Stimulated activated CD4-positive, alpha-beta T cell treated with anti-CD3 and anti-CD28 coated beads, TNF-alpha, amount 100 ng/mL, for 48 hours (primary cell): Measurements from ENCODE around the gene CD28.
"Not testable (repeated sequence)": the region's sequence is repeated elsewhere in the genome, so short reads cannot be mapped to it uniquely, and the experiment has no call there.

Experiments
- DNase-seq, 3 donors: peaks; one replicate each; pipeline ENCODE4 v3.0.0-alpha.2; 2020; ENCODE audit warnings: low read depth in 3 of 3

Gene CD28

DNA sequence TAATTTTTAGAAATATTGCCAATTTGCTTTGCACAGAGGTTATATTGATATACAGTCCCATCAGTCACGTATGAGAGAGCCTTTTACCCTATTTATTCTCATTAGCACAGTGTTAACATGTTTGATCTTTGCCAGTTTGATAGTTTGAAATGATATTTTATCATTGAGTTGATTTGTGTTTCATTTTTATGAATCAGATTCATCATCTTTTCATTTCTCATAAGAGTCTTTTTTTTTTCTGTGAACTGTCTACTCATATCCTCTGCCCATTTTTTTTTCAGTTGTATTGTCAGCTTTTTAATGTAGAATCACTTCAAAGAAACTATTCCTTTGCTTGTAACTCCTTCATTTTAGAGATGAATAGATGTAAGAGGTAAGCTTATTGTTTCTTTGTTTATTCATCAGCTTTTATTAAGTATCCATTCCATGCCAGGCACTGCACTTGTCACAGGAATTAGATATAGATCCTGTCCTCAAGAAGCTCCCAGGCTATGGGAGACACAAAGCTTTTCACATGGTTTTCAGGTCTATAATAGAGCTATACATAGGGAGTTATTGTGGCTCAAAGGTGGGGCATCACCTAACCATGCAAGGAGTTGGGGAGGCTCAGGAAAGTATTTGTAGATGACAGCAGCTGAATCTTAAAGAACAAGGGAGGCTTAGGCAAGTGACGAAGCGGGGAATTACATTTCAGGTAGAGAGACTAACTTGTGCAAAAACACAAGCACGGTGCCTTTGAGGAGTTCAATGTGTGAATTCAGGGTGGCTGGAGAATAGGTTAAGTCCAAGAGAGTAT, 42.1 kb downstream of the CD28 start:
- no peak for DNase-seq

DNA sequence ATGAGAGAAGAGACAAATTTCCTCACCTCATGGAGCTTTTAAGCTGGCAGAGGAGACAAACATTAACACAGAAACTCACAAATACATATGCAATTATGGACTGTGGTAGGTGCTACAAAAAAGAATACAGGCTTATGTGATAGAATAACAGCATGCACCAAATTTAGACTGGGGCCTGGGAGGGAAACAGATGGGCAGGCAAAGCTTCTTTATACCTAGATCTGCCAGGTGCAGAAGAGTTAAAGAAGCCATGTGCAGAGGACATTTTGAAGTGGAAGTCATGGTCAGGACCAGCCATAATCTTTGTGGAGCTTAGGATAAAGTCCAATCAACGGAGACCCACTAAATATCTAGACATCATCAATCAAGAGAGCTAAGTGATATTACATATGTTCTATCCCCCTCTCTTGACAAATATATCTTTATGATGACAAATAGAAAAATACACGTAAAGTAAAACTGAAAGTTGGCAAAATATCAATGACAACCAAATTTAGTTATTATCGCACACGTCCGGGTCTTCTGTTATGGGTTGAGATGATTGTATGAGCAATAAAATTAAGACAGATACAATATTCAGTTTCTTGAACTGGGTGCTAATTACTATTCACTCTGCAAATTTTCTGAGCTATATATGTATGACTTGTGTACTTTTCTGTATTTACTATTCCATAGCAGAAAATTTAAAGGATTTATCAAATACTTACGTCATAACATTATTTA, 44.1 kb downstream of the CD28 start:
- no peak for DNase-seq

DNA sequence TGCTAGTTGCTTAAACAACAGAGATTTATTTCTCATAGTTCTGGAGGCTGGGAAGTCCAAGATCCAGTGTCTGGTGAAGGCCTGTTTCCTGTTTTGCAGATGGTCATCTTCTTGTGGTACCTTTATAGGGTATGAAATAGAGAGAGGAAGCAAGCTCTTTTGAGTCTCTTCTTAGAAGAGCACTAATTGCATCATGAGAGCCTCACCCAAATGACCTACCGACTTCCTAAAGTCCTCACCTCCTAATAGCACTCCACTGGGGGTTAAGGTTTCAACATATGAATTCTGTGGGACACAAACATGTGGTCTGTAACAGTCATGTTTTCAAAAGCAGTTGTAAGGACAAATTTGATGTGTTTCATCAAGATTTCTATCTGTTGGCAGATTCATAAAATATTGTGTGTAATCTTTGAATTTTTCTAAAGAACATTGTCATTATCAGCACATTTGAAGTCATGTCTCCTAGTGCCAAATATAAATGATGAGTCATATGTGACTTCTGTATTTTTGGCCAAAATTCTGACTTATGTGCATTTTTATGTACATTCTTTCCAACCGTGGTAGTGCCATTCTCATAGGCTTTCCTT, 45.3 kb downstream of the CD28 start:
- DNase-seq: no peak

DNA sequence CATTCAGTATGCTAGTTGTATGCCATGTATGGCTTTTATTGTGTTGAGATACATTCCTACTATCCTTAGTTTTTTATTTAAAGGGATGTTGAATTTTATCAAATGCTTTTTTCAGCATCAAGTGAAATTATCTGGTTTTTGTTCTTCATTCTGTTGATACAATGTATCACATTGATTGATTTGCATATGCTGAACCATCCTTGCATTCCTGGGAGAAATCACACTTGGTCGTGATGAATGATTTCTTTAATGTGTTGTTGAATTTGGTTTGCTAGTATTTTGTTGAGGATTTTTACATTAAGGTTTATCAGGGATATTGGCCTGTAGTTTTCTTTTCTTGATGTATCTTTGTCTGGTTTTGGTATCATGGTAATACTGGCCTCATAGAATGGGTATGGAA, 49.7 kb downstream of the CD28 start:
- DNase-seq: no peak

DNA sequence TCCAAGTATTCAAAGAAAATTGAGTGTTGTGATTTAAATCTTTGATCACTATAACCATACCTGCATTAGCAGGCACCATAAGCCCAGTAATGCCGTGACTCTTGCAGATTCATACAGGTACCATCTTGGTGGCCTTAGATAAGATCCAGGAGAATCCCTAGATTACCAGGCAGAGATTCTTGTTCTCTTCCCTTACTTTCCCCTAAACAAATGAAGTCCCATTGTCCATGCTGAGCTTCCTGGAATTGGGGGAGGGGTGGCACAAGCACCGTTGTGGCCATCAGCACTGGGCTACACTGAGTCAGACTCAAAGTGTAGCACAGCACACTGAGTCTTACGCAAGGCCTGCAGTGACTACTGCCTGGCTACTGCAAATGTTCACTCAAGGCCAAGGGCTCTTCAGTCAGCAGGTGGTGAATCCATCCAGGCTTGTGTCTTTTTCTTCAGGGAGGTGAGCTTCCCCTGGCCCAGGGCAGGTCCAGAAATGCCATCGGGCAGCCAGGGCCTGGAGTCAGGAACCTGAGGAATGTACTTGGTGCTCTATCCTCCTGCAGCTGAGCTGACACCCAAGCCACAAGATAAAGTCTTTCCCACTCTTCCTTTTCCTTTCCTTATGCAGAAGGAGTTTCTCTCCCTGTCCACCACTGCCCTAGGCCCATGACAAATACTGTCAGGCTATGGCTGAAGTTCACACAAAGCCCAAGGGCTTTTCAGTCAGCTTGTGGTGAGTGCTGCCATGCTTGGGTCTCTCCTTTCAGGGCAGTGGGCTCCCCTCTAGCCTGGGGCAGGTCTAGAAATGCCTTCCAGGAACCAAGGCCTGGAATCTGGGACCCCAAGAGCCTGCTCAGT, 52.6 kb downstream of the CD28 start:
- no peak for DNase-seq

DNA sequence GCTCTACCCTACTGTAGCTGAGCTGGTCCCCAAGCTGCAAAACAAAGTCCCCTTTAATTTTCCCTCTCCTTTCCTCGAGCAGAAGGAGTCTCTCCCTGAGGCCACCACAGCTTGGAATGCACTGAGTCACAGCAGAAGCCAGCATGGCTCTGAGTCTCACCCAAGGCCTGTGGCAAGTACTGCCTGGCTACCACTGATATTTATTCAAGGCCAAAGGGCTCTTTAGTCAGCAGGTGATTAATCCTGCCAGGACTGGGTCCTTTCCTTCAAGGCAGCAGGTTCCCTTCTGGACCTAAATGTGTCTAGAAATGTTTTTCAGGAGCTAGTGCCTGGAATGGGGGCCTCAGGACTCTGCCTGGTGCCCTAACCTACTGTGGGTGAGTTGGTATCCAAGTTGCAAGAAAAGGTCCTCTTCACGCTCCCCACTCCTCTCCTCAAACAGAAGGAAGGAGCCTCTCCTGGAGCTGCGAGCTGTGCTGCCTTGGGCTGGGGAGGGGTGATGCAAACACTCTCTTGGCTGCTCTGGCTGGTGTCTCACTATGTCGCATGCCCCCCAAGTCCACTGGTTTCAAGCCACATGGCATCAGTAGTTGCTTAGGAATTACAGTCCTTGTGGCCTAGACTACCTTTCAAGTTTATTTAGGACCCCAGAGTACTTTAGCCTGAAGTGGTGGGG, 53.4 kb downstream of the CD28 start:
- DNase-seq: no peak

DNA sequence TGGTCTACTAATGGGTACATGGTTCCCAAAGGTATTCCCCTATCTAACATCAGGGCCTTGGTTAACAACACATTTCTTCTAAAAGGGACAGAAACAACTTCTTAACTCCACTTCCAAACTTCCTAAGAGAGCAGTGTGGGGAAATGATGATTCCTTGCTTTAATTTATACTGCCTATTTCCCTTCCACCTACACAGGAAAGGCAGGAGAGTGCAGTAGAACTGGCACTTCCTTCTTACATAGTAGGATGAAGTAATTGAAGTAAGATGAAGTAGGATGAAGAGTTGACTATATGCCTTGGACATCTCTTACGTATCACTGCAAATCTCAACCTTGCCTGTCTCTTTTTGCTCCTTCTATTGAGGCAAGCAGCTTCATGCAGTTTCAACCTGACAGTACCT, 54.7 kb downstream of the CD28 start:
- DNase-seq: no peak

DNA sequence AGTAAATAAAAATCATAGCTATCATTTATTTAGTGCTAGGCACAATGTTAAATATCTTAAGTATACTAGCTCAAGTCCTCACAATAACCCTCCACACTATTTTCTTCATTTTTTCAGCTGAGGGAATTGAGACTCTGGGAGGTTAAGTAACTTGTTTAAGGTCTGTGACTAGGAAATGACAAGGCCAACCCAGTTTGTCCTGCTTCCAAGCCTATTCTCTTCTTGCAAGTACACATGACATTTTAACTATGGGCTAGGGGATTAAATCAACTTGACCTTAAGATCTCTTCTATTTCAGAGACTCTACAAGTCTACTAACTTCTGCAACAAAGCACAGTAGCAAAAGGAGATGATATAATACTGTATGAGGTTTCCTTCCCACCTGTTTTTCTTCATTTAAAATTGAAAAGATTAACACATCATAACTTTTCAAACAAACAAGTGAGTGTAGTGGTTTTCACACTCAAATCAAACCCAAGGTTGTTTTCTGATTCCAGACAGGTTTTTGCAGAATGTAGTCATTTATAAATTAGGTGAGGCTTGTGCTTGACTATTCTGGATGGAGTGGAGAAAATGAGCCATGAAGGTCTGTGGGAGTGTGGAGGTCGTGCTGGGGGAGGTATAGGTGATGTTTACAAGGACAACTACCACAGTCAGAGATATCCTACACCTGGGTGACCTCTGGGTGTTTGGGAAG, 57.0 kb downstream of the CD28 start:
- DNase-seq: peak in 1 of 3 donors; percentile 52

DNA sequence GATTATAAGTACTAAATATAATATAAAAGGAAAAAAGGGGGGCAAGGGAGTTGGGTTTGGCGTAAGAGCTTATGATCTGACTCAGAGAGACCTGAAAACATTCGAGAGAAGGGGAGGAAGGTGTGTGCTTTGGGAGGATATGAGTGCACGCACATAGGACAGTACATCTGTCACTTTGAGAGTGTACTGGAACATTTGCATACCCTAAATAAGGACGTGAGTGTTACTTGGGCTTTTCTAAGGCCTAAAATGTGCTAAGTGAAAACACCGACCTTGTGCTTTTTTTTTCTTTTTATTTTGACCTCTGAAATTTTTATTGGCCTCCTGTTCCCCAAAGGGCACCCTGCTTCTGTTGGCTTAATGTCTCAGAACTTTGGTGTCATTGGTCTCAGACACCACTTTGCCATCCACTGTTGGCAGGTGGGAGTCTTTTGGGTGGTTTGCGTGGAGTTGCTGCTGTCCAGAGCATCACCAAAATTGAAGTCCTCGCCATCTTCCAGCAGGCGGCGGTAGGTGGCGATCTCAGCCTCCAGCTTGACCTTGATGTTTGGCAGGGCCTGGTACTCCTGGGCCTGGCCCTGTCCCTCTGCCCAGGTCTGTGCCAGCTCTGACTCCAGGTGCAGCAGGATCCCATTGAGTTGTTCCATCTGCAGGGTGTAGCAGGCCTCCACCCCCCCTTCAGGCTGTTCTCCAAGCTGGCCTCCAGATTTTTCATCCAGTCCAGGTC, 57.7 kb downstream of the CD28 start:
- DNase-seq: peak in 1 of 3 donors; percentile 52

DNA sequence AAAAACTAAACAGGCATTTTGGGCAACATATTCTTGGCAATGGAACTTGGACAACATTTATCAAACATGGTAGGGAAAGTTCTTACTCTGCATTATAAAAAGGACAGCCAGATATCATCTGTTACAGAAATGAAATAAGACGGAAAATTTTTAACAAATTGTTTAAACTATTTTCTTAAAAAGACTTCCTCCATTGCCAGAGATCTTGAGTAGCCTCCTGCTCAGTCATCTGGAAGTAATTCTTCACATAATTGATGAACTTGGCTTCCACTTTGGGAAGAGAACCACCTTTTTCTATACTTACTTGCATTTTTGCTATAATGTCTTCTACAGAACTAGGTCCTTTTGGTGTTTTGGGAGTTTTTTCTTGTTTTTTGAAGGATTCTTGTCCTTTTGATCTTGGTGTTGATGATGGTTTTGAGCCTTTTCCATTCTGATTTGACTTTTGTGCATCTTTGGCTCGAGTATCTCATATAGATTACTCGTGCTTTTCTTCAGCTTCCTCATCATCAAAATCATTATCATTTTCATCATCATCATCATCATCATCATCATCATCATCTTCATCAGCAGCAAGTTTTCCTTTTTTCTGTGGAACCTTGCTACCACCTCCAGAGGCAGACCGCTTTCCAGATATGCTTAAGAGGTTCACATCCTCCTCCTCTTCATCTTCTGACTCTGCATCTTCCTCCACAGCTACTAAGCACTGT, 66.2 kb downstream of the CD28 start:
- DNase-seq: no peak

DNA sequence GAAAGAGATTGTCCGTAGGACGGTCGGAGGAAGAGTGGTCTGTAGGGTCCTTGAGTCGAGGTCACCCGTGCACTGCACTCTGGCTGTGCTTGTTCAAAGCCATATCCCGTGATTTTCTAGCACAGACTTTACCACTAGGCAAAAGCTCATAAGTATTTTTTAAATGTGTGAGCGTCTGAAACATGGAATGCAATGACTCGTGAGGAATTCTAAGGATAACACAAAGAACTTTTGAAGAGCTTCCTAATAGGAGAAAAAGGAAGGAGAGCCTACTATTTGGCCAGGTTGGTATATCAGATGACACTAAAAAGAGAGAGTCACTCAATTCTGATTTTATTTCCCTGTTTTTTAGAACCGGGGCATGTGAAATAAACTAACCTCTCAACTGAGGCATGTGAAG, 68.3 kb downstream of the CD28 start:
- no peak for DNase-seq

DNA sequence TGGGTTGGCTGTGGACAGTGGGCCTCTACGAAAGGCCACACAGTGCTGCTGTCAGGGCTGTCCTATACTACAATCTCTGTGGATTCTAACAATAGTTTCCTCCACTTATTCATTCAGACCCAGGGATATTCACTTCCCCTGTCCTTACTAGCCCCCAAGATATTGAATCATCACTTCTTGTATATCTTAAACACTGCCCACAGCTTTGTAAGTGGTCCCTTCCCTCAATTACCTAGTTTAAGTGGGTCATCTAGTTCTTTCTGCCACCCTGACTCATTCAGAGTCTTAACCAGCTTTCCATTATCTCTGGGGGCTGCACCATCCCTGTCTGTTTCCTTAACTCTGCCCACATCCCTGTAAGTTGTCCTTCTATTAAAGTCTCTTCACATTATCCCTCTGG, 69.2 kb downstream of the CD28 start:
- no peak for DNase-seq

DNA sequence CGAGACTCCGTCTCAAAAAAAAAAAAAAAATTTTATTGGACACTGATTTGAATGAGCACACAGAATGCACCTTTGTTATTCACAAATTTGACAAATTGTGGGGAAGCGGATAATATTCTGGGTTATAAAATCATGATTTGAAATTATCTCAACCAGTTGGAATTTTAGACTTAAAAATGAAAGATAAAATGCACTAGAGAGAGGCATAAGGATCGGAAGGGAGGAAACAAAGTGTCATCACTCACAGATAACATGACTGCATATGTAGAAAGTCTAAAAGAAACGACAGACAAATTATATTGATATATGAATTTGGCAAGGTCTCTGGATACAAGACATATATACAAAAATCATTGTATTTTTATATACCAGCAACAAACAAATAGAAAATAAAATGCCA, 70.6 kb downstream of the CD28 start:
- no peak for DNase-seq

DNA sequence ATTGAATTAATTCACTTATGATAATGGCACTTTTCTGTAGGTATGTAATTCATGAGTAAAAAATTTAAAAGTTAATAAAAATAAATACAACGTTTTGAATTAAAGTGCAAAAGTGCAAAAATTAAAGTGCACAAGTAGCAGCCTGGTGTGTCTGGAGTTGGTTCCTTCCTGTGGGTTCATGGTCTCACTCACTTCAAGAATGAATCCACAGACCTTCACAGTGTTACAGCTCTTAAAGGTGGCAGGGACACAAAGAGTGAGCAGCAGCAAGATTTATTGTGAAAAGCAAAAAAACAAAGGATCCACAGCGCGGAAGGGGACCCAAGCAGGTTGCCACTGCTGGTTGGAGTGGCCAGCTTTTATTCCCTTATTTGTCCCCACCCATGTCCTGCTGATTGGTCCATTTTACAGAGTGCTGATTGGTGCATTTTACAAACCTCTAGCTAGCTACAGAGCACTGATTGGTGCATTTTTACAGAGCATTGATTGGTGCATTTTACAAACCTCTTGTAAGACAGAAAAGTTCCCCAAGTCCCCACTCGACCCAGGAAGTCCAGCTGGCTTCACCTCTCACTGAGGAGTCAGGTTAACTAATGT, 73.1 kb downstream of the CD28 start:
- not testable (repeated sequence) for DNase-seq

DNA sequence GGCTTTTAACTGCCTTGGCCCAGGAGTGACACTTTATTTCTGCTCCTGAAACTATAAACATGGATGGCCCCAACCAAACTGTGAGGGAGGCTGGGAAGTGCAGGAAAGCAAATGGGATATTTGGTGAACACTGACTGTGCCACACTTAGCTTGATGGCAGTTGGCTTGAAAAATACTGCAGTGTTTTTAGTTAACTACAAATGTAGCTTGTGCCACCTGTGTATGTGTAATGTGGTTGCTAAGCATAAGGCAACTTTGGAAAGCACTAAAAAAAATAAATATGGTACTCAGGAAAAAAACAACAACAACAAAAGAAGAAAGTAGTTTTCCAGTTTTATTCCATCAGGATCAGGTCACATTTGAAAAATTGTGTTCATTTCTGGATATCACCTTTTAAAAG, 73.8 kb downstream of the CD28 start:
- DNase-seq: no peak

DNA sequence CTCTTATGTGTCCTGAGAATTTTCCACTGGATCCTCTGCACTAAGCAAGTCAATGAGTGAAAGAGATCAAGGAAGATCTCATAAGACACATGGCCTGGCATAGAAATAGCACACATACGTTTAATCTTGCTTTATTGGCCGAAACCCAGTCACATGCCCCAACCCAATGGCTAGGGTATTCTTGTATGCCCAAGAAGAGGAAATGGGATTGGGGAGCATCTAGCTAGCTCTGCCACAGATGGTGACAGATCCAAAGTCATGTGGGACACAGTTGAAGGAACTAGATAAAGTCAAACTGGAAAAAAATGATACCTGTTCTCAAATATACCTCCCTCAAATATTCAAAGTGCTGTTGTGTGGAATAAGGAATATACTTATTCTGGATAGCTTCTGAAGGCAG, 74.7 kb downstream of the CD28 start:
- no peak for DNase-seq

DNA sequence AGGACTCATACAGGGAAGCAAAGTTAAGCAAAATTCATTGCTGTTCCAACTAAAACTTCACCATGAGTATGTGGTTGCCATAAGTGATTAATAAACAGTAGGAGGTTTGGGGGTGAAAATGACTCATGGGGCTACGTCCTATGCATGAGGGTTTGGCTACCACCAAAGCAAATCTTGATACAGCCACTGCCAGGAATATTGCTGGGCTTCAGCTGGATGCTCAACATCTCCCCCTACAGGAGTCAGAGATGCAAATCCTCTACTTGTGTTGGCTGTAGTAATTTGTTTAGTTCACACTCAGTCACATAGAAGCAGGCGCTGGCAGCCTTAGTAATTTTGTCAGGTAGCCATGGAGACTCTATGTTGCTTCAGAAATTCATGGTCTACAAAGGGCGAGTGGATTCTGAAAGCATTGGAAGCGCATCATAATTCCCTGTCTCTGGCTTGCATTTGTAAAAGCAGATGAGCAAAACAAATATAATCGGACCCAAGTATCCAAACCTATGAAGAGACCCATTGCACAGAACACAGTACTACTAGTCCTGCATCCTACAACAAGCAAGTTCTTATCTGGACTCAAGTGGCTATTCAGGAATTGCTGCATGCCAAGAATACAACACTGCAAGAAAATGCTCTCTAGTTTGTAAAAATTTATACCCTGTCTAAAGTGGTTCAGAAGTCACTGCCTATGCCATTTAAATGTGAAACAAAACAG, 76.0 kb downstream of the CD28 start:
- DNase-seq: peak; percentile 48 to 69 (median 65)

DNA sequence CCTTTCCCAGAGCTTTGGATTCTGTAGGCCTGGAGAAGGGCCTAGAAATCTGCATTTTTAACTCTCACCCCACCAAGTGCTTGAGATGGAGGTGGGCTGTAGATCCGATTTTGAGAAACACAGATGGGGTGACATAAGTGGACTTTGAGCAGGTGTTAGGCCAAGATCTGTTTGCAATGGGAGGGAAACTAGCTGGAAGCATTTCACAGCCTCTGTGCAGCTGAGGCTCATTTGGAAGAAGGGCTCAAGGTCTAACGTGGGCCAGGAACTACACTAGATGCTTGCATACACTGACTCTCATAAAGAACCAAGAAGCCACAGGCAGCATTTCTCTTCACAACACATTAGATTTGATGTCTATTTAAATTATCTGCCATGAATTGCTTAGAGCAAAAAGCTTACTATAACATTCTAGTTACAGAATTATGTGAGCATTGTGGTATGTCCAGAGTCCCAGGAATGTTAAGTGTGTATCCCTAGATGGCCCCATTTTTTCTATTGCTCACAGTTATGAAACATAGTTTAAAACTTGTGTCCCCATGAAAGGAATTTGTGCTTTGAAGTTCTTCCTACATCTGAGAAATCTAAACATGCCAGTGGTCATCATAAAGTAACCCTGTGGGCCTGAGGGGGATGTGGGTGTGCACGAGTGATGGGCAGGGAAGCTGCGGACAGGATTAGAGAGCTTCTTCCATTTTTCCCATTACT, 77.2 kb downstream of the CD28 start:
- DNase-seq: no peak
